CD4-positive, CD25-positive, alpha-beta regulatory T cell (primary cell): ENCODE data around the gene SRA1. TPM values are rescaled to one million over a fixed set of nuclear protein-coding genes. Genes with fewer than 3 reads are reported as not detected.

Experiments used
- ATAC-seq, 2 donors: fragments of 150-1000 bp; cut with Tn5 transposase; one replicate each; pipeline ENCODE4 v1.10.0; 2021; ENCODE audit warnings: low read depth in 2 of 2, moderate number of reproducible peaks in 2 of 2, moderate library complexity in 1 of 2
- DNase-seq, 3 donors: peaks; one replicate each; pipeline versions ENCODE4 v3.0.0 to v3.0.0-alpha.2; 2012 to 2022; ENCODE audit warnings: mixed read lengths in 1 of 3
- H3K27ac ChIP-seq: one replicate; pipeline ENCODE4 v1.7.0; 2013; ENCODE audit warnings: mild to moderate bottlenecking, low read length; ENCODE audit not compliant: insufficient read depth, poor library complexity, severe bottlenecking
- H3K27me3 ChIP-seq: one replicate; pipeline ENCODE4 v1.7.0; 2013; ENCODE audit warnings: low read length; ENCODE audit not compliant: control insufficient read depth, insufficient read depth
- H3K36me3 ChIP-seq: one replicate; pipeline ENCODE4 v1.7.0; 2013; ENCODE audit warnings: mild to moderate bottlenecking, low read length, moderate library complexity; ENCODE audit not compliant: control insufficient read depth, insufficient read depth
- H3K4me1 ChIP-seq: 2 replicates; pipeline ENCODE4 v1.7.0; 2013; ENCODE audit warnings: mild to moderate bottlenecking, low read length; ENCODE audit not compliant: insufficient read depth, control insufficient read depth, poor library complexity, severe bottlenecking
- H3K4me3 ChIP-seq: one replicate; pipeline ENCODE4 v1.7.0; 2013; ENCODE audit warnings: low read depth, mild to moderate bottlenecking, low read length, moderate library complexity
- H3K9me3 ChIP-seq, 2 experiments: 1 replicate in 1 of 2; 2 replicates in 1 of 2; pipeline ENCODE4 v1.7.0; 2013; ENCODE audit warnings: low read length in 2 of 2, mild to moderate bottlenecking in 1 of 2, moderate library complexity in 1 of 2; ENCODE audit not compliant: control insufficient read depth in 2 of 2
- H3K27ac Mint-ChIP-seq, 3 donors: one replicate each; pipeline ENCODE4 v1.8.0; 2020 to 2022; ENCODE audit warnings: mild to moderate bottlenecking in 3 of 3, mixed read lengths in 3 of 3, moderate library complexity in 2 of 3
- H3K27me3 Mint-ChIP-seq: one replicate; pipeline ENCODE4 v1.8.0; 2022; ENCODE audit warnings: mild to moderate bottlenecking, mixed read lengths
- H3K36me3 Mint-ChIP-seq: one replicate; pipeline ENCODE4 v1.8.0; 2020; ENCODE audit warnings: mixed read lengths
- H3K4me1 Mint-ChIP-seq, 4 donors: one replicate each; pipeline ENCODE4 v1.8.0; 2020 to 2022; ENCODE audit warnings: mixed read lengths in 4 of 4, mild to moderate bottlenecking in 1 of 4
- H3K4me3 Mint-ChIP-seq, 4 donors: one replicate each; pipeline ENCODE4 v1.8.0; 2020 to 2022; ENCODE audit warnings: mild to moderate bottlenecking in 4 of 4, mixed read lengths in 4 of 4, moderate library complexity in 3 of 4
- H3K9me3 Mint-ChIP-seq, 7 donors: one replicate each; pipeline ENCODE4 v1.8.0; 2020 to 2022; ENCODE audit warnings: mixed read lengths in 7 of 7, mild to moderate bottlenecking in 3 of 7, moderate library complexity in 2 of 7
- polyA plus RNA-seq, 4 donors: library from polyadenylated mRNA; unstranded; fragments of 300-500 nt; fragmentation: Illumina TruSeq; gene quantifications; one replicate each; pipeline ENCODE4 v1.2.3, GENCODE V29; 2021
- total RNA-seq: library from RNA; stranded (reverse); gene quantifications from one replicate; pipeline ENCODE4 v1.2.3, GENCODE V29; 2022

Gene SRA1
- total and polyA plus RNA-seq, 5 donors from 2014 or later: 36.6 to 44.3 (median 38.8) TPM

DNA sequence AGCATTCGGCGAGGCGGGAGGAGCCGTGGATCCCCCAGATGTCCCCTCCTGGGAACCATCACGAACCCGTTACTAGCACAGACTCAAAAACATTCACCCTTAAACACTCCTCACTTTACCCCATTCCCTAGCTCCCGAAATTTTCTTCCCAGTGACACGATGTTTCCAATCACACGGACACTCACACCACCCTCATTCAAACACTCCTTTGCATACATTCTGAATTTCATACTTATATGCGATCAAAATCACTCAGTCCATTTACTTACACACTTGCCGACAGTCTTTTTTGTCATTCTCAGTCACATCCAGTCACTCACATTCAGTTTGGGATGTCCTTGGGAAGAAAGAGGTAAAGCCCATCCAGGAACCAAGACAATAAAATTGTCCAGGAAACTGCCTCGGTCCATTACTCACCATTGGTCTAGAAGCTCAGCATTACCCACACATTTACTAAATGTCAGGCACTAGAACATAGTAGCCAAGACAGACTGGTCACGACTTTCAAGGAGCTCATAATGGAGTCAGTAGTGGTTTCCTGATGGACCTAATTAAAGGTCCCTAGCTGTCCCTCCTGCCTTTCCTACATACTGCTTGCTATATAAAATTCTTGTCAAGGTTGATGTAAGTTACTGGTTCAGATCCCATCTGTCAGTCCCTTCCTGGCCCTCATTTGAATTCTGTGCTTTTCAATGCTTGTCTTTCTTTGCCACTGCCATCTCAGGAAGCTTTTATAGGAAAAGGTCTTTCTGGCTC is 7.9 kb upstream of the SRA1 start:
- peaks cover 25% of the 10 kb centered on the region for H3K36me3 Mint-ChIP-seq
- H3K27ac Mint-ChIP-seq: peak overlapping the region; percentile 94 to 99 (median 98)
- Histone ChIP-seq H3K9me3 (no peaks in the 10 kb centered on the region), H3K27ac (peak overlapping the region; percentile 93), H3K4me1 (peaks cover 38% of the 10 kb centered on the region), H3K4me3 (peak overlapping the region; percentile 95), H3K27me3 (no peaks in the 10 kb centered on the region), H3K36me3 (peaks cover 34% of the 10 kb centered on the region)
- peak overlapping the region; percentile 86 to 99 (median 94) for H3K4me3 Mint-ChIP-seq
- peaks cover 0 to 79% (median 48%) of the 10 kb centered on the region in 4 donors for H3K4me1 Mint-ChIP-seq
- DNase-seq (no peak), ATAC-seq (no peak)
- H3K27me3 Mint-ChIP-seq: no peaks in the 10 kb centered on the region
- H3K9me3 Mint-ChIP-seq: no peaks in the 10 kb centered on the region

DNA sequence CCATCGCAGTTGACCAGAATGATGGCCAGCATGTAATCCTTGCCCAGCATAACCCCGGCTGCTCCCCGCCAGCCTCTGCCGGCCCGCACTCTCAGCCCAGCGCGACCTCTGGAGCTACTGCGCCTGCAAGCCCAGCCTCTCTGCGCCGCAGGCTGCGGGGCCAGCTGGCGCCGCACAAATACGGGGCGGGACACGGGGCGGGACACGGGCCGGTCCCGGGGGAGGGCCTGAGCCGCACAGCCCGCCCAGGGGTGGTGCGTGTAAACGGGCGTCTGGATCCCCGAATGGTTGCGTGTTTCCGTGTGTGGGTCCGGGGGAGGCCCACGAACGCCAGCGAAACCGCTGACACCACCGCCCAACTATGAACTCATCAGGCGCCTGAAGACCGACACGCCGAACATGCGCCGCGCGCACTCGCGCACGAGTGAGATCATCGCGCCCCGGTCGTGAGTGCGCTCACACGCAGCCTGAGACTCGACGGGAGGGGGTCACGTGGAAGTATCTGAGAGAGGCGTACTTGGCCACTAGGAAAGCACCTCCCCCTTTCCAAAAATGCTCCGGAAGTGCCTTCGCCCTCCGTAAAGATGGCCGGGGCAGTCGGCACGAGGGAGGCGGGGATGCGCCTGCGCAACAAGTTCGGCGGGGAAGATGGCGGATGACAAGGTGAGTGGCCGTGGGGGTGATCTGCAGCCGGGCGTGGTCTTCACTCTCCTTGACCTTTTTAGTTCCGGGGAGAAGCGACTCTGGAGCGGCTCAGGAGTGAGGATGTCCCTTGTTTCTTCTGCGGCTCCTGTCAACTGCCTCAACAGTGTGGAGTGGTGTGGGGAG is 7.1 kb upstream of the SRA1 start, which contains the start of the genes APBB3 and SLC35A4:
APBB3 (minus strand) TSS at position 403 of the 828 bp plus-strand sequence; CDS start at position 50, 353 bp downstream.
SLC35A4 (plus strand) TSS at position 633 of the 828 bp plus-strand sequence. CDS start 2,342 bp downstream, outside the sequence.
- peak within 1 kb of the TSS; percentile 95 for H3K4me3 ChIP-seq
- peaks cover 34% of the 10 kb centered on the region for H3K4me1 ChIP-seq
- H3K4me3 Mint-ChIP-seq: peak within 1 kb of the TSS; percentile 86 to 99 (median 94)
- peaks cover 0 to 75% (median 43%) of the 10 kb centered on the region in 4 donors for H3K4me1 Mint-ChIP-seq
- DNase-seq: peak; percentile 98 to 100 (median 99)
- peaks cover 24% of the 10 kb centered on the region for H3K36me3 Mint-ChIP-seq
- H3K27me3 Mint-ChIP-seq: no peaks in the 10 kb centered on the region
- H3K27ac Mint-ChIP-seq: peak within 1 kb of the TSS; percentile 94 to 99 (median 98)
- no peaks in the 10 kb centered on the region for H3K9me3 ChIP-seq
- H3K27ac ChIP-seq: peak within 1 kb of the TSS; percentile 93
- H3K9me3 Mint-ChIP-seq: no peaks in the 10 kb centered on the region
- peaks cover 39% of the 10 kb centered on the region for H3K36me3 ChIP-seq
- ATAC-seq: peak; percentile 90 to 92
- no peaks in the 10 kb centered on the region for H3K27me3 ChIP-seq

DNA sequence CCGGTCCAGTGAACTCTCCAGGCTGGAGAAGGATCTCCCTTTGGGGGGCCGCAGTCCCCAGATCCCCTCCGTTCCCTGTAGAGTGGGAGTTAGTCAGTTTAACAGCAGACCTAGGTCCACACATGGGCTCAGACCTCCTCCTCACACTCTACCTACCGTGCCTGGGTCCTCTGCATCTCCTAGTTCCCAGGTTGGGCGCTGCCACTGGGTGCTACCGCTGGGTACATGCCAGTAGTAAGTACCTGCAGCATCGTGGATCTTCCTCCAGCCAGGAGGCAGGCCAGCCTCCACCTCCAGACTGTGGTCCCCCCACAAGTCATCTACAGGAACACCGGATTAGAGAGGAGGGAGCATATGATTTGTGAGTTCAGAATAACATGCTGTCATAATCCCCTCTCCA is 6.3 kb upstream of the SRA1 start:
- Histone ChIP-seq H3K4me1 (peaks cover 27% of the 10 kb centered on the region), H3K4me3 (peak overlapping the region; percentile 89), H3K27me3 (no peaks in the 10 kb centered on the region), H3K27ac (peak overlapping the region; percentile 93), H3K36me3 (peaks cover 36% of the 10 kb centered on the region), H3K9me3 (no peaks in the 10 kb centered on the region)
- Mint-ChIP-seq H3K36me3 (peaks cover 24% of the 10 kb centered on the region), H3K4me1 (peaks cover 0 to 69% (median 37%) of the 10 kb centered on the region in 4 donors), H3K9me3 (no peaks in the 10 kb centered on the region), H3K27me3 (no peaks in the 10 kb centered on the region), H3K4me3 (peak overlapping the region; percentile 86 to 99 (median 94)), H3K27ac (peak overlapping the region; percentile 90 to 99 (median 98))
- DNase-seq (peak in 1 of 3 donors; percentile 20), ATAC-seq (no peak)

DNA sequence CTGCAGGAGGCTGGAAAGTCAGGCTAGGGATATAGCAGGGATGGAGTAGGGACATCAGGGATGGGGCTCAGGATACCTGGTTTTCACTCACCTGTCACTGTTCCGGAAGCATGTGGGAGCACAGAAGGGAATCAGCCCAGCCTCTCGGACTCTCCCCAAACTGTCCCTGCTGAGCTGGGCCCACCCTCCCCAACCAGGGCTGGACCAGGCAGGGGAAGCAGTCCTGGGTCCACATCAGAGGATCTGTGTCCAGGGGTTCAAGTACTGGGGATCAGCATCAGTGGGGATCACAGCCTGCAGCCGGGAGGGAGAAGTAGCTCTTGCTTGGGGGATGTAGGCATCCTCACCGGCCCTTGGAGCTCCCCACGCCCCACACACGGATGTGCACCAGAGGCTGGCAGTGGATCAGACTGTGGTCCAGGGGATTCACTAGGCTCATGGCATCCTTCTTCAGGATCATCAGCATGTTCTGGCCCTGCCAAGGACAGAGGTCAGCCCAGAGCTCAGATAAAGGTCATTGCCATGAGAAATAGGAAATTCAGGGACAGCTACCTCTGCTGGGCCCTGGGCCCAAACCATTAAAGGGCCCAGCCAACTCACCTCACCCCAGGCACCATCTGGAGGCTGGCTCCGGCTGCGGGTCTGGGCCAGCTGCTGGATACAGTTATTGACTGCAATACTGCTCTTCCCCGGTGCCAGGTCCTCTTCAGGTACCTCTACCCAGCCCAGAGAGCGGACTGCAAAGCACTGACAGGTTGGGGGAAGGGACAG is 4.7 kb upstream of the SRA1 start:
- H3K4me3 Mint-ChIP-seq: peak overlapping the region in 3 of 4 donors; percentile 80 to 99 (median 86)
- H3K4me1 Mint-ChIP-seq: peaks cover 4 to 66% (median 33%) of the 10 kb centered on the region in 4 donors
- DNase-seq: no peak

DNA sequence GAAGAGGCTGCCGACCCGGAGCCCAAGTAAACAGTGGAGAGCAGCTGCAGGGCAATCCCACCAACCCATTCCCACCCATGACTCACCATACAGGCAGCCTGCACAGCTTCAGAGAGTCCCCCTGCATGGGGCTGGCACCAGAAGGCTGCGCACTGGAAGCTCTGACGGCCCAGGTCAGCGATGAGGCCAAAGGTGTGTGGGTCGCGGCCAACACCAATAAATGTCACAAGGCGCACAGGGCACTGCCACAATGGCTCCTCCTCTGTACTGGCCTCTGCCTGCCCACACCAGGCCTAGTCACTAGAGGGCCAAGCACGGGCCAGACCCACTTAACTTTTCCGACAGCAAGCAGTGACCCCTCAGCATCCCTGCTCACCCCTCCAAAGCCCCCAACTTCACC is 3.0 kb upstream of the SRA1 start:
- H3K4me1 ChIP-seq: peaks cover 33% of the 10 kb centered on the region
- H3K27me3 ChIP-seq: no peaks in the 10 kb centered on the region
- ATAC-seq (no peak), DNase-seq (no peak)
- no peaks in the 10 kb centered on the region for H3K27me3 Mint-ChIP-seq
- H3K27ac ChIP-seq: no peak overlapping the region
- peaks cover 8% of the 10 kb centered on the region for H3K36me3 Mint-ChIP-seq
- H3K4me1 Mint-ChIP-seq: peaks cover 14 to 66% (median 37%) of the 10 kb centered on the region in 4 donors
- H3K4me3 Mint-ChIP-seq: peak overlapping the region in 1 of 4 donors; percentile 82
- H3K27ac Mint-ChIP-seq: no peak overlapping the region
- no peak overlapping the region for H3K4me3 ChIP-seq
- H3K9me3 Mint-ChIP-seq: no peaks in the 10 kb centered on the region
- H3K9me3 ChIP-seq: no peaks in the 10 kb centered on the region
- peaks cover 13% of the 10 kb centered on the region for H3K36me3 ChIP-seq

More for the DNA sequence above, 4.7 kb upstream of the SRA1 start:
- no peaks in the 10 kb centered on the region for H3K27me3 ChIP-seq
- no peak overlapping the region for H3K4me3 ChIP-seq
- no peaks in the 10 kb centered on the region for H3K9me3 ChIP-seq
- H3K27ac ChIP-seq: no peak overlapping the region
- Mint-ChIP-seq H3K27me3 (no peaks in the 10 kb centered on the region), H3K27ac (peak overlapping the region; percentile 20 to 99 (median 98)), H3K9me3 (no peaks in the 10 kb centered on the region), H3K36me3 (peaks cover 13% of the 10 kb centered on the region)
- no peak for ATAC-seq
- H3K36me3 ChIP-seq: peaks cover 22% of the 10 kb centered on the region
- H3K4me1 ChIP-seq: peaks cover 29% of the 10 kb centered on the region

- Mint-ChIP-seq H3K27me3 (no peaks in the 10 kb centered on the region), H3K27ac (peak overlapping the region in 1 of 3 donors; percentile 97), H3K9me3 (no peaks in the 10 kb centered on the region), H3K36me3 (peaks cover 12% of the 10 kb centered on the region), H3K4me3 (peak overlapping the region in 1 of 4 donors; percentile 98), H3K4me1 (peaks cover 15 to 68% (median 41%) of the 10 kb centered on the region in 4 donors)
- Histone ChIP-seq H3K9me3 (no peaks in the 10 kb centered on the region), H3K4me1 (peaks cover 28% of the 10 kb centered on the region), H3K36me3 (peaks cover 13% of the 10 kb centered on the region), H3K27me3 (no peaks in the 10 kb centered on the region), H3K27ac (no peak overlapping the region), H3K4me3 (no peak overlapping the region)
- DNase-seq: no peak
- ATAC-seq: no peak
These were observed 1.3 kb upstream of the SRA1 start for GRCh38 chr5:140558542-140558941.

- Histone ChIP-seq H3K4me1 (peaks cover 26% of the 10 kb centered on the region), H3K27me3 (no peaks in the 10 kb centered on the region), H3K27ac (peak overlapping the region; percentile 90), H3K36me3 (peaks cover 13% of the 10 kb centered on the region), H3K9me3 (no peaks in the 10 kb centered on the region), H3K4me3 (peak overlapping the region; percentile 69)
- H3K27ac Mint-ChIP-seq: peak overlapping the region; percentile 93 to 97 (median 97)
- H3K4me1 Mint-ChIP-seq: peaks cover 20 to 68% (median 44%) of the 10 kb centered on the region in 4 donors
- DNase-seq (no peak), ATAC-seq (no peak)
- H3K9me3 Mint-ChIP-seq: no peaks in the 10 kb centered on the region
- H3K36me3 Mint-ChIP-seq: peaks cover 18% of the 10 kb centered on the region
- H3K27me3 Mint-ChIP-seq: no peaks in the 10 kb centered on the region
- H3K4me3 Mint-ChIP-seq: peak overlapping the region; percentile 92 to 98 (median 94)
These were observed 692 bp upstream of the SRA1 start for GRCh38 chr5:140557965-140558364.
